EL (cell line): ENCODE results near the gene ZNF771.
A peak's percentile ranks its signal among the peaks of the same experiment; 100 is the strongest.

Experiments
- DNase-seq: peaks from one replicate; pipeline ENCODE4 v3.0.0-alpha.2; 2016

ZNF771 gene

DNA sequence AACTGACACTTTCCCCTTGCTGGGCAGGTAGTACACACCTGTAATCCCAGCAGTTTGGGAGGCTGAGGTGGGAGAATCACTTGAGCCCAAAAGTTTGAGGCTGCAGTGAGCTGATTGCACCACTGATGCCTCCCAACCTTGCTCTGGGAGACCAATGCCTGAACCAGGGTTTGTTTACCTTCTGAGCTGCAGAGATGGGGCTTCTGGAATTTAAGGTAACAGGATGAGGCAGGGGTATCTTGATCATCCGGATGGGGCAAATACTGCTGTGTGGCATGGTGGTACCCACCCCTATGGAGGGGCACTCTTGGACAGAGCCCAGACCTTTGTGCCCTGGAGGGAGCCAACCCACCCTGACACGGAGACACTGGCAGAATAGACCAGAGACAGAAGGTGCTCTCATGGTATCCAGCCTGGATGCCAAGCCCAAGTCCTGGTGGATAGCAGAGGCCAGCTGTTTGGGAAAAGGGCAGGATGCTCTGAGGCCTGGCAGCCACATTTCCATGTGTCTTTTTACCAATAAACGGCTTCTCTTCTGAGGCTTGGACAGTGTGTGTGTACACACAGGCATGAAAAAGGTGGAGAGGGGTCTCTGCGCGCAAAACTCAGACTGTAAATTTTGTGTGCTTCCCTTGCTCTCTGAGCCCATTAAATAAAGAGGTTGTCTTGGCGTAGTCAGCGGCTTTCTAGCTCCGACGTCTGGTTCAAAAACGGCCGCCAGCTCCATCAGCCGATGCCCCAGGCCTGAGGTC lies 7.8 kb upstream of the ZNF771 start:
- no peak for DNase-seq

- DNase-seq = no peak
Observed at GRCh38 chr16:30401768-30402425, 5.5 kb upstream of the ZNF771 start.

DNA sequence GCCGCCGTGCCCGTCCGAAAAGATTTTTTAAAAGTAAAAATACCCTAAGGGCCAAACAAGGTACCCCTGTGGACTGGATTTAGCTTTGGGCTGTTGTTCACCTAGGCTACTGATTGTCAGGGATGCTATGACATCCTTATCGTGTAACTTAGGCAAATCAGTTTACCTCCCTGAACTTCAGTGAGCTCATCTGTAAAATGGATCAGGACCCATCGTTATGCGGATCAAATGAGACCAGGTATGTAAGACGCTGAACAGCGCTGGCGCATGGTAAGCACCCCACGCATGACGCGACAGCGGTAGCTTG lies 658 bp upstream of the ZNF771 start:
- DNase-seq = no peak

- peak; percentile 36 for DNase-seq
Observed at GRCh38 chr16:30407804-30408534, 563 bp downstream of the ZNF771 start.

DNA sequence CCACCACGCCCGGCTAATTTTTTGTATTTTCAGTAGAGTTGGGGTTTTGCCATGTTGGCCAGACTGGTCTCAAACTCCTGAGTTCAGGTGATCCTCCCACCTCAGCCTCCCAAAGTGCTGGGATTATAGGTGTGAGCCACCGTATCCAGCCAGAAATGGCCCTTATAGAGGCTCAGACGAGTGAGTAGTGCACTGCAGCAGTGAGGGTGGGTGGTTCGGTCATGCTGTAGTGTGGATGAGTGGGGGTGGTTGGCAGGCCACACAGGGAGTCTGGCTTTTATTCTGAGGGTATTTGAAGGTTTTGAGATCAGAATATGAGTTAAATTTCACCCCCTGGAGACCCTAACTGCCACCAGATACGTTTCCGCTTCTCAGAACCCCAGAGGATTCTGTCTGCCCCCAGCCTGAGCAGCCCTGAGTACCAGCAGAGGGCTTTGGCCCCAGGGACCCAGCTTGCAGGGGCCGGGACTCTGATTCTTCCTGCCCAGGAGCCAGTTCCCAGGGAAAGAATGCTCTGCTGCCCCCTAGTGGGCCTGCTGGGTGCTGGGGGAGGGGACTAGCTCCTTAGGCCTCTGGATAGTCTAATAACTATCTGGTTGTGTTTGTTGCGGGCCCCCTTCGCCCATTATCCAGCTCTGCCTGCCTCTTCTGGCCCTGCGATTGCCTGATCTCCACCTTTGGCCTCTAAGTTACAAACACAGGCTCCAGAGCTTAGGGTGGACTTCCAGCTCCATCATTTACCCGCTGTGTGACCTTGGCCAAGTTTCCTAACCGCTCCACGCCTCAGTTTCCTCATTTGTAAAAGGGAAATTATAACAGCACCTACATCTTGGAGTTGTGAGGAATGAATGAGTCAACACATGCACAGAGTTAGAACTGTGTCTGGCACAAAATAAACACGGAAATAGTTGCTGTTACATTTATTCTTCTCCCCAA lies 2.0 kb downstream of the ZNF771 start:
- DNase-seq = peak; percentile 86

DNA sequence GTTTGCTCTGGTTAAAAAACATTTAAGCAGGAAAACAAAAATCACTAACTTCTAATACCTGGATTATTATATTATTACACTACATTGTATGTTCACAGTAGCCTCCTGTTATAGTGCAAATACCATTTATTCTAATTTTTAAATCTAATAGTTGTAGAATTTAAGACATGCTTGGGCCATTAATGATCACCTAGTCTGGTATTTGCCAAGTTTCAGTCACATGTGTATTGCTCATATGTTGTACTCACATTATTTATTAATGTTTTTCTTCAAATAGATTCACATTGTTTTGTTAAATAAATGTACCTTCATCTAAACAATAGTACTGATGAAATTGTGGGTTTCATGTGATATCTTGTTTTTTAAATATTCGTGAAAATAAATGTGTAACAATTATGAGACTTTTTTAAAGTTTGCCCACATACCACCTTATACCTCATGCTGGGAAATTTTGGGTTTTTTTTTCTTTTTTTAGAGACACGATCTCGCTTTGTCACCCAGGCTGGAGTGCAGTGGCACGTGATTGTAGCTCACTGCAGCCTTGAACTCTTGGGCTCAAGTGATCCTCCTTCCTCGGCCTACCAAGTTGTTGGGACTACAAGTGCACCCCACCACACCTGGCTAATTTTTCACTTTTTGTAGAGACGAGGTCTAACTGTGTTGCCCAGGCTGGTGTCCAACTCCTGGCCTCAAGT lies 5.9 kb downstream of the ZNF771 start:
- no peak for DNase-seq

GRCh38 chr16:30414159-30414558 lies 6.8 kb downstream of the ZNF771 start:
- DNase-seq = no peak

GRCh38 chr16:30416047-30416603 lies 8.7 kb downstream of the ZNF771 start:
- DNase-seq = no peak

- no peak for DNase-seq
Observed at GRCh38 chr16:30416624-30417528, 9.5 kb downstream of the ZNF771 start.

GRCh38 chr16:30417529-30418349 lies 10.3 kb downstream of the ZNF771 start:
- peak; percentile 88 for DNase-seq

GRCh38 chr16:30418350-30419181 lies 11.2 kb downstream of the ZNF771 start:
- no peak for DNase-seq

- DNase-seq = no peak
Observed at GRCh38 chr16:30421010-30421409, 13.6 kb downstream of the ZNF771 start.

- DNase-seq = no peak
Observed at GRCh38 chr16:30428055-30428454, 20.6 kb downstream of the ZNF771 start.

GRCh38 chr16:30429418-30429677 lies 21.9 kb downstream of the ZNF771 start:
- DNase-seq = no peak

DNA sequence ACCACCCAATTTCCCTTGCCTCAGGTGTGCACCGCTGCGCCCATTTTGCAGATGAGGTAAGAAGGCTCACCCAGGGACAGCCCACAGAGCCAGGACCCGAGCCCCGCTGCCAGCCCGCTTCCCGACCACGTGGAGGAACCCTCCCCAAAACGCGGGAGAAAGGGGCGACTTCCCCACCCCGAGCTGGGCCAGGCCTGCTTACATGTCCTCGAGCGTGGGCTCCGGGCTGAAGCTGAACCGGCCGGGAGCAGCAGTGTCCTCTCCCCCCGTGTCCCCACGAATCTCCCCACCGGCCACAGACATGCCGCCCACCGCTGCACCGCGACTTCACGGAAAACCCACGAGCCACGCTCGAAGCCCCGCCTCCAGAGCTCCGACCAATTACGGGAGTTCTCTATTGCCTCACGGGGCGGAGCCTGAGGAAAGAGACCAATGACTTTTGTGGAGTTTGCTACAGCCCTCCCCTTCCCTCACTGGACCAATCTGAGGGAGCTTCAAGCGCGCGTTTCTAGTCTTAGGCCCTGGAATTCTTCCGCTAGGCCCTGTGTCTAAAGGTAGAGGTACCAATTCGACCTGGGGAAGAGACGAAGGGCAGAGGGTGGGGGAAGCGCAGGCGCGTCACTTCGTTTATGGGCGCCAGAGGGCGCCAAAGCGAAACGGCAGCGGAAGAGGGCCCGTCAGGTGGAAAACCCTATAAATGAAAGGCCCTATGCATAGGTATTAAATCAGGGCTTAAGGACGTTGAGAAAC lies 22.4 kb downstream of the ZNF771 start, which contains the start of gene DCTPP1:
Gene DCTPP1 (minus strand): TSS at position 353 of the 750 bp plus-strand sequence. CDS start 50 bp downstream, at position 303.
- DNase-seq = peak; percentile 99

DNA sequence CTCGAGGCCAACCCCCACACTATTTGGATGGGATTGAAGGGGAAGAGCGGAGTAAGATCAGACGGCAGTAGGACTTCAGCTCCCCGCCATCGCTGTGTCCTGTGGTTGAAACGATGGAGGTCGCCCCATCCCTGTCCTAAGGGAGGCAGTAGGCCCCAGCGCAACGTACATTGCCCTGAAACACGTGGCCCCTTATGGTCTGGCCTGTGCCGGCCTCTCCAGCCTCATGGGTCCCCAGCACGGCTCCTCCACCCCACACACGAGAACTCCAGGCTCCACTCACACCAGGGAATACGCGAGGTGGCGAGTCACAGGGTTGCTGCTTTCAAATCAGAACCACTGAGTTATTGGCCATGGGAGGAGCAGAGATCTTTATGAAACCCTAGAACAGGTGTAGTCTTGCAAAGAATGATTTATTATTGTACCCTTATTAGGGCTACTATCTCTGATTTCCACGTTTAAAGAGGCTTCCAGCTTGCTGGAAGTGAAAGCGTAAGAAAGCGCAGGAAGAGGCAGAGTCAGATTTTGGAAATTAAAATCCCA lies 23.1 kb downstream of the ZNF771 start:
- DNase-seq = no peak

DNA sequence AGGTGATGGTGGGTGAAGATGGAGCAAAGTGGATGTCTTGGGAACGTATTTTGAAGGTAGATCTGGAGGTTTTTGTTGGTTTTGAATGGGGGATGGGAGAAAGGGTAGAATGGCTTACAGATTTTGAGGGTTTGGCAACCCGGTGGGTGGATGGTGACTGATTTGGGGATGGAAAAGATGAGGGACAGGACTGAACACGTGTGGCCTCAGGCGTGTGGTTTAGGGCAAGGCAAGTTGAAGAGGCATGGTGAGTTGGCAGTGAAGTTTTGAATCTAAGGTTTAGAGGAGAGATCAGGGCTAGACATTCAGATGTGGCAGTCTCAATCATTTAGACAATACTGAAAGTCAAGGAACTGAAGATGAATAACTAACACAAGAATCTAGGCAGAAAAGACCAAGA lies 27.4 kb downstream of the ZNF771 start:
- DNase-seq = no peak

GRCh38 chr16:30437511-30438046 lies 30.2 kb downstream of the ZNF771 start:
- no peak for DNase-seq
